GM19455 (cell line): Measurements from ENCODE around the gene CD74.
"Not testable (repeated sequence)": the region's sequence is repeated elsewhere in the genome, so short reads cannot be mapped to it uniquely, and the experiment has no call there.

Experiments
- ATAC-seq: cut with Tn5 transposase; IDR thresholded peaks from one replicate; pipeline ENCODE4 v1.9.1; 2021; ENCODE audit not compliant: unreplicated experiment

The CD74 gene

GRCh38 chr5:150412319-150413175 lies at the start of gene CD74:
Gene CD74, minus strand, starts transcription at chr5:150412910. Its CDS starts 161 bp downstream, at chr5:150412749.
- ATAC-seq, result peak; percentile 74

- ATAC-seq, result no peak
These were observed 48.5 kb upstream of the CD74 start for GRCh38 chr5:150461231-150461630.

GRCh38 chr5:150460781-150461180 lies 48.1 kb upstream of the CD74 start:
- no peak for ATAC-seq

- ATAC-seq, result peak; percentile 71
These were observed 46.3 kb upstream of the CD74 start for GRCh38 chr5:150458802-150459557.

GRCh38 chr5:150457562-150458240 lies 45.0 kb upstream of the CD74 start:
- ATAC-seq, result no peak

GRCh38 chr5:150457121-150457520 lies 44.4 kb upstream of the CD74 start:
- ATAC-seq, result no peak

GRCh38 chr5:150454492-150455229 lies 42.0 kb upstream of the CD74 start:
- ATAC-seq, result no peak

- not testable (repeated sequence) for ATAC-seq
These were observed 41.3 kb upstream of the CD74 start for GRCh38 chr5:150454027-150454426.

- no peak for ATAC-seq
These were observed 40.2 kb upstream of the CD74 start for GRCh38 chr5:150452914-150453313.

GRCh38 chr5:150451594-150451993 lies 38.9 kb upstream of the CD74 start:
- ATAC-seq, result no peak

- peak; percentile 92 for ATAC-seq
These were observed 37.0 kb upstream of the CD74 start, which contains the start of gene RPS14 for GRCh38 chr5:150449517-150450339. Gene RPS14, minus strand, starts transcription at chr5:150449739. Its CDS starts 2,006 bp downstream, at chr5:150447733.

- ATAC-seq, result peak; percentile 28
These were observed 36.3 kb upstream of the CD74 start for GRCh38 chr5:150448952-150449516.

GRCh38 chr5:150448334-150448733 lies 35.6 kb upstream of the CD74 start:
- ATAC-seq, result no peak

- ATAC-seq, result no peak
These were observed 34.5 kb upstream of the CD74 start for GRCh38 chr5:150447188-150447587.

GRCh38 chr5:150446583-150446982 lies 33.9 kb upstream of the CD74 start:
- no peak for ATAC-seq

GRCh38 chr5:150446088-150446487 lies 33.4 kb upstream of the CD74 start:
- no peak for ATAC-seq

GRCh38 chr5:150444770-150445169 lies 32.1 kb upstream of the CD74 start:
- no peak for ATAC-seq

GRCh38 chr5:150443242-150444075 lies 30.7 kb upstream of the CD74 start:
- no peak for ATAC-seq

GRCh38 chr5:150442699-150443080 lies 30.0 kb upstream of the CD74 start:
- ATAC-seq, result no peak
